IMR-90 (cell line): ENCODE results near the gene SLC2A10. TPM values are rescaled to one million over a fixed set of nuclear protein-coding genes. Genes with fewer than 3 reads are reported as not detected.

Source experiments
- ATAC-seq: fragments of 200-7000 bp; cut with Tn5 transposase; 2 replicates; pipeline ENCODE4 v1.9.1; 2020; ENCODE audit warnings: low read depth, mild to moderate bottlenecking, moderate library complexity
- BruUV-seq: library from RNA; stranded (reverse); fragments of 400-500 nt; replicated peaks from 2 replicates; lab custom pipeline; 2021; lab: Mats Ljungman, UMichigan
- CTCF ChIA-PET: fragments of 300-600 bp; formaldehyde crosslinking; extraction: SDS; loops from one replicate; lab custom pipeline; 2021; ENCODE audit warnings: antibody characterized with exemption; lab: Yijun Ruan, JAX
- POLR2A ChIA-PET: fragments of 300-600 bp; sonication (Branson Sonifier 250); formaldehyde crosslinking; loops from one replicate; lab custom pipeline; 2022; ENCODE audit warnings: antibody characterized with exemption; ENCODE audit not compliant: unreplicated experiment; lab: Charles Lee
- DNase-seq: peaks from one replicate; pipeline ENCODE4 v3.0.0; 2013
- H2AFZ ChIP-seq: replicated peaks from 2 replicates; pipeline ENCODE3; 2013; ENCODE audit warnings: low read length, mild to moderate bottlenecking; ENCODE audit not compliant: poor library complexity
- H2AK5ac ChIP-seq: 2 replicates; pipeline ENCODE4 v1.6.1; 2013; ENCODE audit warnings: low read depth, low read length, inconsistent platforms
- H2AK9ac ChIP-seq: replicated peaks from 2 replicates; pipeline ENCODE3; 2013; ENCODE audit warnings: mild to moderate bottlenecking, low read depth, low read length, moderate library complexity; ENCODE audit not compliant: poor library complexity
- H2BK120ac ChIP-seq: 2 replicates; pipeline ENCODE4 v1.6.1; 2013; ENCODE audit warnings: low read depth, low read length, inconsistent platforms
- H2BK15ac ChIP-seq: 3 replicates; pipeline ENCODE4 v1.6.1; 2013; ENCODE audit warnings: low read depth, low read length, inconsistent platforms
- H2BK20ac ChIP-seq: 2 replicates; pipeline ENCODE4 v1.6.1; 2013; ENCODE audit warnings: low read depth, mild to moderate bottlenecking, inconsistent platforms, low read length, moderate library complexity
- H2BK5ac ChIP-seq: 2 replicates; pipeline ENCODE4 v1.6.1; 2013; ENCODE audit warnings: mild to moderate bottlenecking, low read depth, low read length, inconsistent platforms; ENCODE audit not compliant: poor library complexity, severe bottlenecking
- H3K14ac ChIP-seq: replicated peaks from 2 replicates; pipeline ENCODE4 v1.6.1; 2013; ENCODE audit warnings: low read depth, low read length, inconsistent platforms
- H3K18ac ChIP-seq: 2 replicates; pipeline ENCODE4 v1.6.1; 2013; ENCODE audit warnings: low read depth, low read length, control low read depth
- H3K23ac ChIP-seq: 2 replicates; pipeline ENCODE4 v1.6.1; 2013; ENCODE audit warnings: low read depth, low read length, inconsistent platforms
- H3K27ac ChIP-seq: 2 replicates; pipeline ENCODE4 v1.5.1; 2013; ENCODE audit warnings: mild to moderate bottlenecking, control low read depth, low read length; ENCODE audit not compliant: insufficient read depth
- H3K27me3 ChIP-seq: 2 replicates; pipeline ENCODE4 v1.6.1; 2013; ENCODE audit warnings: low read length; ENCODE audit not compliant: control insufficient read depth, insufficient read depth
- H3K36me3 ChIP-seq: 2 replicates; pipeline ENCODE4 v1.6.1; 2013; ENCODE audit warnings: low read length, mixed read lengths; ENCODE audit not compliant: control insufficient read depth, insufficient read depth
- H3K4ac ChIP-seq: 2 replicates; pipeline ENCODE4 v1.6.1; 2013; ENCODE audit warnings: low read depth, low read length, inconsistent platforms
- H3K4me1 ChIP-seq: 2 replicates; pipeline ENCODE4 v1.6.1; 2013; ENCODE audit warnings: low read length, mixed read lengths; ENCODE audit not compliant: control insufficient read depth, insufficient read depth
- H3K4me2 ChIP-seq: 2 replicates; pipeline ENCODE4 v1.6.1; 2013; ENCODE audit warnings: low read depth, mild to moderate bottlenecking, control low read depth, low read length, moderate library complexity
- H3K4me3 ChIP-seq: 2 replicates; pipeline ENCODE4 v1.5.1; 2013; ENCODE audit warnings: low read depth, mild to moderate bottlenecking, control low read depth, low read length, moderate library complexity; ENCODE audit not compliant: insufficient read depth
- H3K56ac ChIP-seq: 2 replicates; pipeline ENCODE4 v1.6.1; 2013; ENCODE audit warnings: low read length, inconsistent platforms; ENCODE audit not compliant: insufficient read depth; ENCODE audit errors: extremely low read depth
- H3K79me1 ChIP-seq, 2 experiments: 2 replicates each; pipeline ENCODE4 v1.6.1; 2013; ENCODE audit warnings: low read length in 2 of 2, inconsistent platforms in 1 of 2, low read depth in 1 of 2
- H3K9ac ChIP-seq: 2 replicates; pipeline ENCODE4 v1.6.1; 2013; ENCODE audit warnings: low read depth, low read length, control low read depth
- H3K9me1 ChIP-seq: 2 replicates; pipeline ENCODE4 v1.6.1; 2013; ENCODE audit warnings: low read length, inconsistent platforms; ENCODE audit not compliant: insufficient read depth
- H3K9me3 ChIP-seq: 2 replicates; pipeline ENCODE4 v1.6.1; 2013; ENCODE audit warnings: low read length; ENCODE audit not compliant: control insufficient read depth, insufficient read depth
- H4K20me1 ChIP-seq: 2 replicates; pipeline ENCODE4 v1.6.1; 2013; ENCODE audit warnings: low read length, inconsistent platforms; ENCODE audit not compliant: insufficient read depth
- H4K5ac ChIP-seq: 2 replicates; pipeline ENCODE4 v1.6.1; 2013; ENCODE audit warnings: mild to moderate bottlenecking, low read depth, low read length, control low read depth
- H4K8ac ChIP-seq, 2 experiments: 2 replicates each; pipeline ENCODE4 v1.6.1; 2013; ENCODE audit warnings: low read depth in 2 of 2, low read length in 2 of 2, control low read depth in 1 of 2, inconsistent platforms in 1 of 2
- H4K91ac ChIP-seq: 2 replicates; pipeline ENCODE4 v1.6.1; 2013; ENCODE audit warnings: low read depth, low read length, inconsistent platforms; ENCODE audit not compliant: insufficient read depth
- BHLHE40 ChIP-seq: fragments of 150-350 bp; IDR thresholded peaks from 2 replicates; pipeline ENCODE4 v1.6.1; 2016; ENCODE audit warnings: mild to moderate bottlenecking, low read depth, low read length
- CEBPB ChIP-seq: IDR thresholded peaks from 2 replicates; pipeline ENCODE4 v1.6.1; 2012; ENCODE audit warnings: low read depth, low read length, improper control_type of control experiment
- CHD1 ChIP-seq: IDR thresholded peaks from 2 replicates; pipeline ENCODE4 v1.6.1; 2012; ENCODE audit warnings: low read depth, low read length, improper control_type of control experiment
- ELK1 ChIP-seq: fragments of 150-350 bp; IDR thresholded peaks from 2 replicates; pipeline ENCODE4 v1.6.1; 2016; ENCODE audit warnings: low read depth, mild to moderate bottlenecking, low read length, moderate library complexity, borderline replicate concordance
- FOS ChIP-seq: fragments of 150-350 bp; IDR thresholded peaks from 2 replicates; pipeline ENCODE4 v1.6.1; 2016; ENCODE audit warnings: low read depth, low read length
- MAFK ChIP-seq: IDR thresholded peaks from 2 replicates; pipeline ENCODE4 v1.6.1; 2012; ENCODE audit warnings: low read depth, low read length, improper control_type of control experiment
- MAZ ChIP-seq: IDR thresholded peaks from 2 replicates; pipeline ENCODE4 v1.6.1; 2012; ENCODE audit warnings: low read depth, mild to moderate bottlenecking, low read length, improper control_type of control experiment, moderate library complexity, borderline replicate concordance
- MXI1 ChIP-seq: IDR thresholded peaks from 2 replicates; pipeline ENCODE4 v1.6.1; 2012; ENCODE audit warnings: low read depth, mild to moderate bottlenecking, low read length, moderate library complexity, borderline replicate concordance
- NFE2L2 ChIP-seq: fragments of 150-350 bp; IDR thresholded peaks from 2 replicates; pipeline ENCODE4 v1.6.1; 2016; ENCODE audit warnings: low read depth, mild to moderate bottlenecking, low read length
- POLR2A ChIP-seq: IDR thresholded peaks from 2 replicates; pipeline ENCODE4 v1.6.1; 2012; ENCODE audit warnings: mild to moderate bottlenecking, low read depth, low read length
- RAD21 ChIP-seq: IDR thresholded peaks from 2 replicates; pipeline ENCODE4 v1.6.1; 2012; ENCODE audit warnings: low read length, improper control_type of control experiment
- RCOR1 ChIP-seq: IDR thresholded peaks from 2 replicates; pipeline ENCODE4 v1.6.1; 2012; ENCODE audit warnings: mild to moderate bottlenecking, low read length, improper control_type of control experiment; ENCODE audit not compliant: insufficient replicate concordance
- RFX5 ChIP-seq: IDR thresholded peaks from 2 replicates; pipeline ENCODE4 v1.8.0; 2012; ENCODE audit warnings: low read depth, mild to moderate bottlenecking, low read length, moderate library complexity
- SMC3 ChIP-seq: fragments of 150-350 bp; IDR thresholded peaks from 2 replicates; pipeline ENCODE4 v1.6.1; 2016; ENCODE audit warnings: low read depth, mild to moderate bottlenecking, antibody characterized with exemption, low read length, moderate library complexity
- WGBS, 2 experiments: methylation state at CpG; one replicate each; pipeline versions ENCODE4 v1.1.5 to v1.1.7; 2013; ENCODE audit warnings: missing lambda C conversion rate in 2 of 2; ENCODE audit not compliant: insufficient read length in 1 of 2; ENCODE audit errors: extremely low coverage in 2 of 2; 5-methylcytosine and 5-hydroxymethylcytosine counted together
- dilution Hi-C: fragments of 300-500 bp; cut with HindIII; formaldehyde crosslinking; loops from one replicate; pipeline ENCODE4 v1.14.3; 2018; ENCODE audit warnings: low sequenced_read_pairs; ENCODE audit not compliant: unreplicated experiment
- in situ Hi-C: fragments of 300-500 bp; cut with MboI; formaldehyde crosslinking; loops from 3 replicates; pipeline ENCODE4 v1.14.3; 2019; ENCODE audit warnings: low sequenced_read_pairs, inconsistent platforms, mixed read lengths
- intact Hi-C: fragments of 100-400 bp; cut with micrococcal nuclease; formaldehyde crosslinking; loops from 2 replicates; pipeline ENCODE4 v1.10.0; 2022
- polyA plus RNA-seq, 3 experiments: library from polyadenylated mRNA; depleted of rRNA; stranded (reverse); fragments of >200 nt; gene quantifications; 2 replicates each; pipeline ENCODE4 v1.2.3, GENCODE V29; 2012; ENCODE audit warnings: low replicate concordance in 1 of 3
- total RNA-seq: library from RNA; depleted of rRNA; stranded (reverse); fragments of >200 nt; gene quantifications from 2 replicates; pipeline ENCODE4 v1.2.3, GENCODE V29; 2012
- TF ChIP-seq, protein P1 (sequence below): conservative IDR thresholded peaks from 2 replicates; pipeline ENCODE4 v1.5.1; 2012; ENCODE audit warnings: mild to moderate bottlenecking, low read depth, low read length, improper control_type of control experiment
- TF ChIP-seq, protein P2 (sequence below): fragments of 150-350 bp; IDR thresholded peaks from 2 replicates; pipeline ENCODE4 v1.6.1; 2017; ENCODE audit warnings: mild to moderate bottlenecking, antibody characterized with exemption, low read length, low read depth

The SLC2A10 gene
- total and polyA plus RNA-seq, 2 of the 4 experiments (the other 2 are of a cell fraction): 15.2 to 22.0 TPM

GRCh38 chr20:46722450-46722849 is 13.0 kb downstream of the SLC2A10 start:
- Histone ChIP-seq H2BK5ac (no peak overlapping the region), H3K27me3 (no peaks in the 10 kb centered on the region), H3K14ac (no peak overlapping the region), H2BK20ac (no peak overlapping the region), H3K18ac (no peak overlapping the region), H3K36me3 (peaks cover 41% of the 10 kb centered on the region), H2BK120ac (no peak overlapping the region), H3K9me1 (peaks cover 9% of the 10 kb centered on the region; the same call in 1 of the 2 replicates), H2BK15ac (no peak overlapping the region), H3K4me1 (no peaks in the 10 kb centered on the region), H2AK9ac (no peak overlapping the region), H3K9ac (no peak overlapping the region), H4K8ac (no peak overlapping the region), H4K5ac (no peak overlapping the region), H2AK5ac (no peak overlapping the region), H3K4ac (no peak overlapping the region), H3K9me3 (peaks cover 7% of the 10 kb centered on the region), H3K27ac (no peak overlapping the region), H3K4me2 (no peak overlapping the region), H4K20me1 (peaks cover 10% of the 10 kb centered on the region), H4K91ac (no peak overlapping the region), H3K79me1 (peaks cover 8 to 49% of the 10 kb centered on the region in 2 experiments), H3K56ac (no peak overlapping the region), H3K23ac (no peak overlapping the region), H3K4me3 (no peak overlapping the region), H2AFZ (no peak overlapping the region)
- intact Hi-C loops (no loop called here), dilution Hi-C loops (no loop called here), in situ Hi-C loops (no loop called here)
- ChIA-PET CTCF (no interaction called here), POLR2A (no interaction called here)
- no peak for TF ChIP-seq RFX5
- TF ChIP-seq MXI1: no peak
- TF ChIP-seq SMC3: no peak
- no peak for TF ChIP-seq CEBPB
- TF ChIP-seq, protein P1, sequence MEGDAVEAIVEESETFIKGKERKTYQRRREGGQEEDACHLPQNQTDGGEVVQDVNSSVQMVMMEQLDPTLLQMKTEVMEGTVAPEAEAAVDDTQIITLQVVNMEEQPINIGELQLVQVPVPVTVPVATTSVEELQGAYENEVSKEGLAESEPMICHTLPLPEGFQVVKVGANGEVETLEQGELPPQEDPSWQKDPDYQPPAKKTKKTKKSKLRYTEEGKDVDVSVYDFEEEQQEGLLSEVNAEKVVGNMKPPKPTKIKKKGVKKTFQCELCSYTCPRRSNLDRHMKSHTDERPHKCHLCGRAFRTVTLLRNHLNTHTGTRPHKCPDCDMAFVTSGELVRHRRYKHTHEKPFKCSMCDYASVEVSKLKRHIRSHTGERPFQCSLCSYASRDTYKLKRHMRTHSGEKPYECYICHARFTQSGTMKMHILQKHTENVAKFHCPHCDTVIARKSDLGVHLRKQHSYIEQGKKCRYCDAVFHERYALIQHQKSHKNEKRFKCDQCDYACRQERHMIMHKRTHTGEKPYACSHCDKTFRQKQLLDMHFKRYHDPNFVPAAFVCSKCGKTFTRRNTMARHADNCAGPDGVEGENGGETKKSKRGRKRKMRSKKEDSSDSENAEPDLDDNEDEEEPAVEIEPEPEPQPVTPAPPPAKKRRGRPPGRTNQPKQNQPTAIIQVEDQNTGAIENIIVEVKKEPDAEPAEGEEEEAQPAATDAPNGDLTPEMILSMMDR: no peak
- no peak for TF ChIP-seq MAFK
- TF ChIP-seq CHD1: no peak
- no peak for TF ChIP-seq RAD21
- TF ChIP-seq MAZ: no peak
- TF ChIP-seq ELK1: no peak
- no peak for TF ChIP-seq RCOR1
- no peak for TF ChIP-seq BHLHE40
- TF ChIP-seq NFE2L2: no peak
- TF ChIP-seq FOS: no peak
- TF ChIP-seq, protein P2, sequence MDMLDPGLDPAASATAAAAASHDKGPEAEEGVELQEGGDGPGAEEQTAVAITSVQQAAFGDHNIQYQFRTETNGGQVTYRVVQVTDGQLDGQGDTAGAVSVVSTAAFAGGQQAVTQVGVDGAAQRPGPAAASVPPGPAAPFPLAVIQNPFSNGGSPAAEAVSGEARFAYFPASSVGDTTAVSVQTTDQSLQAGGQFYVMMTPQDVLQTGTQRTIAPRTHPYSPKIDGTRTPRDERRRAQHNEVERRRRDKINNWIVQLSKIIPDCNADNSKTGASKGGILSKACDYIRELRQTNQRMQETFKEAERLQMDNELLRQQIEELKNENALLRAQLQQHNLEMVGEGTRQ: no peak
- TF ChIP-seq POLR2A: no peak
- no CpG with 5 or more reads among the region's 2 CpGs for WGBS, 2 experiments
- no TSS peak for BruUV-seq
- no peak for ATAC-seq
- no peak for DNase-seq
